HepG2 (cell line): ENCODE data around the gene LYPD1. TPM values are rescaled to one million over a fixed set of nuclear protein-coding genes. Genes with fewer than 3 reads are reported as not detected.

Experiments
- ATAC-seq: fragments of 200-7000 bp; cut with Tn5 transposase; 3 replicates; pipeline ENCODE4 v1.9.1; 2020; ENCODE audit warnings: mild to moderate bottlenecking, moderate library complexity
- BruUV-seq: library from RNA; stranded (reverse); fragments of 400-500 nt; replicated peaks from 2 replicates; lab custom pipeline; 2021; lab: Mats Ljungman, UMichigan
- CTCF ChIA-PET: fragments of 300-600 bp; formaldehyde crosslinking; extraction: SDS; loops from one replicate; lab custom pipeline; 2021; ENCODE audit warnings: low total read pairs, inconsistent platforms, low intra/inter-chr PET ratio; lab: Yijun Ruan, JAX
- POLR2A ChIA-PET: fragments of 350-600 bp; sonication (Branson Sonifier 250); formaldehyde crosslinking; loops from one replicate; lab custom pipeline; 2020; ENCODE audit warnings: antibody characterized with exemption, inconsistent platforms; lab: Yijun Ruan, JAX
- DNase-seq: peaks from one replicate; pipeline ENCODE4 v3.0.0-alpha.2; 2015; ENCODE audit warnings: low spot score
- FAIRE-seq: peaks from 3 replicates; lab custom pipeline; 2011; peaks lifted over from hg19 to GRCh38; lab: Jason Lieb, UNC
- H2AFZ ChIP-seq: one replicate; pipeline ENCODE4 v1.6.1; 2011; ENCODE audit warnings: low read length, inconsistent platforms
- H3K27ac ChIP-seq: fragments of 300-600 bp; 3 replicates; pipeline ENCODE4 v1.8.0; 2011; ENCODE audit warnings: mixed run types, mild to moderate bottlenecking, mixed read lengths, low read length, inconsistent platforms; ENCODE audit not compliant: insufficient read depth; ENCODE audit errors: extremely low read length
- H3K27me3 ChIP-seq, 2 experiments: fragments of 200-600 bp in 1 of 2; 2 replicates in 1 of 2; 3 replicates in 1 of 2; pipeline versions ENCODE4 v1.6.0 to v1.8.0; 2011; ENCODE audit warnings: low read length in 2 of 2, mild to moderate bottlenecking in 2 of 2, moderate library complexity in 2 of 2, inconsistent platforms in 1 of 2; ENCODE audit not compliant: insufficient read depth in 2 of 2, control insufficient read depth in 1 of 2
- H3K36me3 ChIP-seq, 2 experiments: fragments of 200-600 bp in 1 of 2; replicated peaks in 1 of 2; 2 replicates in 1 of 2; 3 replicates in 1 of 2; pipeline versions ENCODE4 v1.5.1 to v1.8.0; 2011; ENCODE audit warnings: low read length in 2 of 2, inconsistent platforms in 1 of 2; ENCODE audit not compliant: insufficient read depth in 2 of 2, control insufficient read depth in 1 of 2
- H3K4me1 ChIP-seq: 2 replicates; pipeline ENCODE4 v1.5.1; 2012; ENCODE audit warnings: low read length, inconsistent platforms; ENCODE audit not compliant: insufficient read depth
- H3K4me2 ChIP-seq: 2 replicates; pipeline ENCODE4 v1.6.0; 2011; ENCODE audit warnings: low read depth, low read length, inconsistent platforms
- H3K4me3 ChIP-seq, 3 experiments: fragments of 200-600 bp in 1 of 3; sonication (generic), shearing (Covaris generic) in 1 of 3; replicated peaks in 1 of 3; 2 replicates each; pipeline ENCODE4 v1.5.1; 2011 to 2016; ENCODE audit warnings: low read length in 3 of 3, inconsistent platforms in 2 of 3, low read depth in 2 of 3, mild to moderate bottlenecking in 2 of 3, control low read depth in 1 of 3, mixed read lengths in 1 of 3; ENCODE audit not compliant: insufficient read depth in 1 of 3
- H3K79me2 ChIP-seq: one replicate; pipeline ENCODE4 v1.6.1; 2011; ENCODE audit warnings: low read length, inconsistent platforms; ENCODE audit not compliant: insufficient read depth
- H3K9ac ChIP-seq: 2 replicates; pipeline ENCODE4 v1.6.0; 2011; ENCODE audit warnings: mild to moderate bottlenecking, low read depth, low read length, inconsistent platforms; ENCODE audit not compliant: insufficient read depth
- H3K9me3 ChIP-seq: 2 replicates; pipeline ENCODE4 v1.5.1; 2012; ENCODE audit warnings: mild to moderate bottlenecking, low read length
- H4K20me1 ChIP-seq: 2 replicates; pipeline ENCODE4 v1.6.0; 2011; ENCODE audit warnings: inconsistent platforms, mild to moderate bottlenecking, low read length, moderate library complexity; ENCODE audit not compliant: insufficient read depth
- DBP ChIP-seq: sonication (generic); formaldehyde crosslinking; IDR thresholded peaks from 2 replicates; pipeline ENCODE4 v1.4.0; 2020; ENCODE audit warnings: missing genetic modification reagents; ENCODE audit errors: not compliant biosample characterization
- FOXP4 ChIP-seq: sonication (generic); formaldehyde crosslinking; IDR thresholded peaks from 2 replicates; pipeline ENCODE4 v1.4.0; 2020; ENCODE audit warnings: missing genetic modification reagents
- HHEX ChIP-seq: IDR thresholded peaks from 2 replicates; pipeline ENCODE4 v1.6.1; 2016; ENCODE audit warnings: control low read depth
- HMGXB4 ChIP-seq, 2 experiments: sonication (generic) in 1 of 2; formaldehyde crosslinking in 1 of 2; IDR thresholded peaks; 2 replicates each; pipeline versions ENCODE4 v1.4.0 to v1.6.1; 2018 to 2020; ENCODE audit warnings: missing genetic modification reagents in 2 of 2, borderline replicate concordance in 1 of 2, low read depth in 1 of 2, mild to moderate bottlenecking in 1 of 2, missing biosample characterization in 1 of 2
- MAFG ChIP-seq: sonication (generic); formaldehyde crosslinking; IDR thresholded peaks from 2 replicates; pipeline ENCODE4 v1.5.1; 2020; ENCODE audit warnings: mild to moderate bottlenecking, missing genetic modification reagents
- PHF20 ChIP-seq: sonication (generic); formaldehyde crosslinking; IDR thresholded peaks from 2 replicates; pipeline ENCODE4 v1.5.0; 2020; ENCODE audit warnings: mild to moderate bottlenecking, missing genetic modification reagents
- PRMT3 ChIP-seq: sonication (generic); formaldehyde crosslinking; IDR thresholded peaks from 2 replicates; pipeline ENCODE4 v1.8.1; 2022; ENCODE audit warnings: low read depth, mild to moderate bottlenecking, moderate library complexity, missing genetic modification reagents, borderline replicate concordance
- SRSF1 ChIP-seq: fragments of 200-400 bp; formaldehyde crosslinking; optimal IDR thresholded peaks from 2 replicates; pipeline ENCODE3; 2017; ENCODE audit warnings: mild to moderate bottlenecking, low read depth, low read length, moderate library complexity
- XRCC5 ChIP-seq: fragments of 200-400 bp; formaldehyde crosslinking; optimal IDR thresholded peaks from 2 replicates; pipeline ENCODE3; 2017; ENCODE audit warnings: mild to moderate bottlenecking, low read length
- ZFY ChIP-seq: sonication (generic); formaldehyde crosslinking; IDR thresholded peaks from 2 replicates; pipeline ENCODE4 v1.4.0; 2020; ENCODE audit warnings: missing genetic modification reagents
- ZNF232 ChIP-seq: sonication (generic); formaldehyde crosslinking; IDR thresholded peaks from 2 replicates; pipeline ENCODE4 v1.4.0; 2020; ENCODE audit warnings: missing genetic modification reagents, borderline replicate concordance
- ZNF740 ChIP-seq: sonication (generic); formaldehyde crosslinking; IDR thresholded peaks from 2 replicates; pipeline ENCODE4 v1.4.0; 2020; ENCODE audit warnings: missing genetic modification reagents
- ZNF784 ChIP-seq: sonication (generic); formaldehyde crosslinking; IDR thresholded peaks from 2 replicates; pipeline ENCODE4 v1.5.1; 2020; ENCODE audit warnings: missing genetic modification reagents, mild to moderate bottlenecking, borderline replicate concordance
- WGBS: methylation state at CpG from one replicate; pipeline ENCODE4 v1.1.6; 2017; ENCODE audit warnings: low lambda C conversion rate; 5-methylcytosine and 5-hydroxymethylcytosine counted together
- in situ Hi-C: cut with HindIII; loops from 2 replicates; pipeline ENCODE4 v1.10.0; 2017; ENCODE audit warnings: low pct_unique_long_range_greater_than_20kb; ENCODE audit not compliant: extremely low pct_ligation_motif_present
- intact Hi-C: fragments of 100-400 bp; cut with micrococcal nuclease; formaldehyde crosslinking; loops from one replicate; pipeline ENCODE4 v1.10.0; 2022; ENCODE audit not compliant: unreplicated experiment
- polyA plus RNA-seq, 8 experiments: library from polyadenylated mRNA; depleted of rRNA in 3 of 8; stranded (reverse) in 7 of 8; unstranded in 1 of 8; fragments of >200 nt; fragmentation: Illumina TruSeq in 4 of 8; extraction: Trizol in 4 of 8; gene quantifications; 2 replicates each; pipeline versions ENCODE4 v1.2.1 to v1.2.3, GENCODE V29; 2011 to 2016; ENCODE audit warnings: low read depth in 4 of 8, missing spikeins in 1 of 8, mixed read lengths in 1 of 8; ENCODE audit not compliant: insufficient read depth in 1 of 8
- total RNA-seq, 5 experiments: library from RNA; depleted of rRNA; stranded (reverse); fragments of >200 nt; fragmentation: Illumina TruSeq; extraction: Trizol; gene quantifications; 2 replicates each; pipeline ENCODE4 v1.2.3, GENCODE V29; 2016; ENCODE audit warnings: low read depth in 1 of 5

Gene LYPD1
- total and polyA plus RNA-seq, 2 of the 13 experiments (the other 11 are each of a cell fraction or from before 2014, with no cell fraction given), result not detected

- TF ChIP-seq DBP (CRISPR knock-in tag), result no peak
- TF ChIP-seq FOXP4 (CRISPR knock-in tag), result no peak
- TF ChIP-seq ZNF740 (CRISPR knock-in tag), result no peak
- no peak for TF ChIP-seq ZNF232 (CRISPR knock-in tag)
- TF ChIP-seq ZFY (CRISPR knock-in tag), result no peak
These were observed 20.8 kb upstream of the LYPD1 start (continued) for GRCh38 chr2:132690664-132691303.

GRCh38 chr2:132681766-132682165, 11.8 kb upstream of the LYPD1 start:
- CTCF ChIA-PET, result no interaction called here
- POLR2A ChIA-PET, result no interaction called here
- H4K20me1 ChIP-seq, result no peaks in the 10 kb centered on the region
- no peak for ATAC-seq
- in situ Hi-C loops, result no loop called here
- no peaks in the 10 kb centered on the region for H3K36me3 ChIP-seq
- H3K4me3 ChIP-seq, result no peak overlapping the region
- intact Hi-C loops, result no loop called here
- 0% methylated on average over 1 of the region's 1 CpG for WGBS
- no peak overlapping the region for H2AFZ ChIP-seq
- H3K4me1 ChIP-seq, result no peaks in the 10 kb centered on the region
- no peaks in the 10 kb centered on the region for H3K79me2 ChIP-seq
- FAIRE-seq, result no peak
- no TSS peak for BruUV-seq
- H3K27me3 ChIP-seq, result no peaks in the 10 kb centered on the region
- TF ChIP-seq ZNF784 (CRISPR knock-in tag) (no peak), SRSF1 (no peak), MAFG (no peak), HMGXB4 (CRISPR knock-in tag; IDR thresholded peaks at IDR 0.05; ENCODE audit: borderline replicate concordance in 1 of 2, low read depth in 1 of 2) (no peak), XRCC5 (no peak), PHF20 (CRISPR knock-in tag) (no peak), HHEX (CRISPR knock-in tag) (no peak), PRMT3 (CRISPR knock-in tag) (no peak)
- H3K27ac ChIP-seq, result no peak overlapping the region
- DNase-seq, result no peak
- no peak overlapping the region for H3K9ac ChIP-seq
- no peak overlapping the region for H3K4me2 ChIP-seq
- H3K9me3 ChIP-seq, result no peaks in the 10 kb centered on the region
